DMS153 treated with DMSO at 0.1 percent for 48 hours (cell line): ENCODE data around the gene TBL3.
"Not testable (repeated sequence)": the region's sequence is repeated elsewhere in the genome, so short reads cannot be mapped to it uniquely, and the experiment has no call there.

Experiments
- DNase-seq: peaks from one replicate; lab custom pipeline; 2025; ENCODE audit not compliant: unreplicated experiment; lab: John Stamatoyannopoulos, UW

Gene TBL3

DNA sequence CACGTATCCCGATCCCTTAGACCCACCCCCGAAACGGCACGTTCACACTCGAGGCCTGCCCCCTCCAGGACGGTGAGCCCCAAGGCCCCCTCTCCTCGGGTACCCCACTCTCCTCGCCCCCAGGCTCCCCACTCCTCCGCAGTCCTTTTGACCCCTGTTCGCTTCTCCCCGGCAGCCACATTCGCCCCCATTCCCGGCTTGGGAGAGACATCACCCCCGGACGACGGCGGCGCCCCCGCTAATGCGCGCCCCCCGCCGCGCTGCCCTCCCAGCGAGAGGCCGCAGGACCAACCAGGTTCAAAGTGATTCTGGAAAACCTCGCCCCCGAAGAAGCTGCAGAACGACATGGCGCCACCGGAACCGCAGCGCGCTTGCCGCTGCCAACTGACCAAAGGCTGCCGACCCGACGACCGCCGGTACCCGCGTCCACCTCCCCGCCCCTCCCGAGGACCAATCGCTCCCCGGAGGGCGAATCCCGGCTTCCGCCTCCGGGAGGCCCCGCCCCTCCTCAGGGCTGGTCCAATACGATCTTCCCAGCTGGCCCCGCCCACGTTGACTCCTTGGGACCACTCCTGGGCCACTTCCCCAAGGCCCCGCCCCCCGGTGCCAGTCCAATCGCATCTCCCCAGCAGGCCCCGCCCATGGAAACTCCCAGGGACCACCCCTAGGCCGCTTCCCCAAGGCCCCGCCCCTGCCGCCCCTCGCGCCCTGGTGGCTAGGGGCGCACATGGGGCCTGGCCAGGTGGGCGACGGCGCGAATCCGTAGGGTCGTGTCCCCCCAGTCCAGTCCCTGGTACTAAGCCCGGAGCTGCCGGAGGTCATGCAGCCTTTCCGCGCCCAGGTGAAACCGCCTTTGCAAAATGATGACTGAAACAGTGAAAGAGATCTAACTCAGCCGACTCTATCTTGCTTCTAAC lies 28.8 kb upstream of the TBL3 start, which contains the start of gene MSRB1:
MSRB1 (minus strand) TSS at position 390 of the 917 bp plus-strand sequence; CDS start at position 347, 43 bp downstream.
- peak; percentile 96 for DNase-seq

DNA sequence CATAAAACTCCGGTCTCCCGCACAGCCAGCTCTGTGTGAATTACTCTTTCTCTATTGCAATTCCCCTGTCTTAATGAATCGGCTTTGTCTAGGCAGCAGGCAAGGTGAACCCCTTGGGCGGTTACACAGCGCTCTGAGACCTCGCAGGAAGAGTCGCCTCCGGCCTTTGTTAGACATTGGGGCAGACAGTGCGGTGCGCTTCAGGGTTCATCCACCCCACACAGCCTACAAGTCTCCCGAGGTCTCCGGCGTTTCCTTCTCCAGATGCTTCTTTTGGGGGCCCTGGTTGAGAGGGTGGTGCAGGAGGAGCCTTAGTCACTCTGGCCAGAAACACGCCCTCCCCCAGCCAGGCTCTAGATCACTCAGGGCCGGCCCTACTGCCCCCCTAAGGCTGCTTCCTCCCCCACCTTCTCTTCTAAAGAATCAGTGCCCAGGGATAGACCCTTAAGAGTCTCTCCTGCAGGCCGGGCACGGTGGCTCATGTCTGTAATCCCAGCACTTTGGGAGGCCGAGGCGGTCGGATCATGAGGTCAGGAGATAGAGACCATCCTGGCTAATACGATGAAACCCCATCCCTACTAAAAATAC lies 27.1 kb upstream of the TBL3 start:
- no peak for DNase-seq

DNA sequence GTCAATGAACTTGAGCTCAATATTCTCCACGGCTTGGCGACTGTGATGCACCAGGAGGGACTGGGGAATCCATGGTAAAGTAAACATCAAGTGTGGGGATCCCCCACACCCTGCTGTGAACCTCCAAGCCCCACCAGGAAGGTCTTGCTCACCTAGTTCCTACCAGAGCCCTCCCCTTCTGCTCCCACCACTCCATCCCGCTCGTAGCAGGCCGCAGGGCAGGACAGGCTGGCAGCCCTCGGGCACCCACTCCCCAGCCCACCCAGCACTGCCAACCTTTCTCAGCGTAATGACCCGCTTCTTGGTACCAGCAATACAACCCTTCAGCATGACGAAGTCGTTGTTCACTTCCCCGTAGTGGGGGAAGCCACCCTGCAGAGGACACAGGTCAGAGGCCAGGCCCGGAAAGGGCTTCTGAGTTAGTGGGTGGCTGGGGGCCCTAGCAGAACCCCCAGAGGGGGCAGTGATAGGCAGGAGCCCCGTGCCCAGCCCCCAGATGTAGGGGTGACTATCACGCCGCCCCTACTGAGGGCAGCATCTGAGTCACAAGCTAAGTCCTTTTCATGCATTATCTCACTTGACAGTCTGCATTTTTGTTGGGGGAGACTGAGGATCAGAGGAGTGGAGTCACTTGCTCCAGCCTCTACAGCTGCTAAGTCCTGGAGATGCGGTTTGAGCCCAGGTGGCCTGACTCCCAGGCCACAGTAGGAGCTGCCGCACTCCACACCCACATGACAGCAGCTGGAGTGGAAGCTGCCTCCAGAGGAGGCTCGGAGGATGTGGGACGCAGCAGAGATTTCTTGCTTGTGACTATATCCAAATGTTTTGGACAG lies 26.1 kb upstream of the TBL3 start:
- DNase-seq: no peak

DNA sequence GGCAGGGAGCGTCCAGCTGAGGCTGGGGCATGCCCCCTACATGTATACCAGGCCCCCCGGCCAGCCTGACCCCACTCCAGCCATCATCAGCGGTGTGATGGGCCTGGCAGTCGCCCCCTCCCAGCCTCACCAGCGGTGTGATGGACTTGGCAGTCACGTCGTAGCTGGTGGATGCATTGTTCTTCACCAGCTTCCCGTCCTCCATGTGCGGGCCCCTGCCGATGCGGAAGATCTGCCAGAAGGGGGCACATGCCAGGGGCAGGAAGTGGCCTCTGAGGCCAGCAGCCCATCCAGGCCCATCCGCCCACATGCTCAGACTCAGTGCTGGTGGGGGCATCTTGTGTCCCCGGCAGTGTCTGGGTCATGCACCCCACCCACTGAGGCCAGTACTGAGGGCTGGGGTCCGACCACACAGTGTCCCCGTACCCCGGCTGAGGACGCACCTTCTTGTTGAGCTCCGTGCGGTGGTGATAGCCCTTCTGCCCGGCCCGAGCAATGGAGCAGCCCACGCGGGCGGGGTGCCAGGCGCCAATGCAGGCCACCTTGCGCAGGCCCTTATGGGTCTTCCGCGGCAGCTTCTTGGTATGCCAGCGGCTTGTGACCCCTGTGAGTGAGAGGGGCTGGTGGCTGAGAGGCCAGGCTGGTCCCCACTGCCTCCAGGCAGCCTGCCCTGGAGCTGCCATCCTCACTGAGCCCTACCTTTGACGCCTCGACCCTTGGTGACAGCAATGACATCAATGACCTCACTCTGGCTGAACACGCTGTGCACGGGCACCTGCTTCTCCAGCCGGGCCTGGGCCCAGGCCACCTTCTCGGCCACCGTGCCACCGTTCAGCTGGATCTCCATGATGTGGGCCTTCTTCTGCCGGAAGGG lies 25.1 kb upstream of the TBL3 start:
- no peak for DNase-seq

DNA sequence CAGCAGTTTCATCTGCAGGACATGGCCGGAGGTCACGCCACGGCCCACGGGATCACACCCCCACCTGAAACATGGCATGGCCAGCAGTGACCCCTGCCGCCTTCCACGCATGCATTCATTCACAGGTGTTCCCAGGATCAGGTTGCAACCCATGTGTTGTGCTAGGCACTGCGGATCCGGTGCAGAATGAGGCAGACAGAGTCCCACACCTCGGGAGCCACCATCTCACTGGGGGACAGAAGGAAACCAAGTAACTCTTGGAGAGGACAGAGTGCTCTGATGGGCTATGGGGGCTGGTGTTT lies 24.5 kb upstream of the TBL3 start:
- DNase-seq: no peak

DNA sequence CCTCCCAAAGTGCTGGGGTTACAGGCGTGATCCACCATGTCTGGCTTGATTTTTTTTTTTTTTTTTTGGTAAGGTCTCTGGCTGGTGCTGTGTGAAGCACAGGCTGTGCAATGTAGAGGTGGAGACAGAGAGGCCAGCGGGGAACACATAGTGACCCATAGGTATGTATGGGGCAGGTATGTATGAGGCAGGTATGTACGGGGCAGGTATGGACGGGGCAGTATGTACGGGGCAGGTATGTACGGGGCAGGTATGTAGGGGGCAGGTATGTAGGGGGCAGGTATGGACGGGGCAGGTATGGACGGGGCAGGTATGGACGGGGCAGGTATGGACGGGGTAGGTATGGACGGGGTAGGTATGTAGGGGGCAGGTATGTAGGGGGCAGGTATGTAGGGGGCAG lies 22.3 kb upstream of the TBL3 start:
- no peak for DNase-seq

DNA sequence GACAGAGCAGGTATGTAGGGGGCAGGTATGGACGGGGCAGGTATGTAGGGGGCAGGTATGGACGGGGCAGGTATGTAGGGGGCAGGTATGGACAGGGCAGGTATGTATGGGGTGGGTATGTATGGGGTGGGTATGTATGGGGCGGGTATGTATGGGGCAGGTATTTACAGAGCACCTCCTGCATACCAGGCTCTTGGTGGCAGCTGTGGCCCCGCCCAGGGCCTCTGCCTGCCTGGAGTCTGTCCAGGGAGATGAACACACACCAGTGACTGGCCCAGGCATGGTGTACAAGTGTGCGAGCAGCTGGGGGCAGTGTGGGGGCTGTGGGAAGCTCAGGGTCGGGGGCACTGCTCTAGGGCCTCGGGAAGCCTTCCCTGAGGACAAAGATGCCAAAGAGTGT lies 21.8 kb upstream of the TBL3 start:
- DNase-seq: no peak

DNA sequence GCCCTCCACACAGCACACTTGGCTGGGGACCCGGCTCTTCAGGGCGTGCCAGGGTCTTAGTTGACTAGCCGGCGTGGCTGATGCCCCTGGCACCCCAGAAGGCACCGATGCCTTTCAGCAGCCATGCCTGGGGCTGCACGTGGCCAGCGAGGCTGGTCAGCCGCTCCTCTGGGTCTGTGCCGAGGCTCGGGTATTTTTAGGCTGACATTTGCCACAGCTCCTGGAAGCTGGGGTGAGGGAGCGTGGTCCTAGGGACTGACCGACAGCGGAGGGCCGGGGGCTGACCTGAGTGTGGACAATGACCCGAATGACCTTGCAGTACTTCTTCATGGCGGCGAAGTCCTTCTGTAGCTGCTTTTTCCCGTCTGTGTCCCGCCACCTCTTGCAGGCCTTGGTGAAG lies 21.3 kb upstream of the TBL3 start:
- no peak for DNase-seq

DNA sequence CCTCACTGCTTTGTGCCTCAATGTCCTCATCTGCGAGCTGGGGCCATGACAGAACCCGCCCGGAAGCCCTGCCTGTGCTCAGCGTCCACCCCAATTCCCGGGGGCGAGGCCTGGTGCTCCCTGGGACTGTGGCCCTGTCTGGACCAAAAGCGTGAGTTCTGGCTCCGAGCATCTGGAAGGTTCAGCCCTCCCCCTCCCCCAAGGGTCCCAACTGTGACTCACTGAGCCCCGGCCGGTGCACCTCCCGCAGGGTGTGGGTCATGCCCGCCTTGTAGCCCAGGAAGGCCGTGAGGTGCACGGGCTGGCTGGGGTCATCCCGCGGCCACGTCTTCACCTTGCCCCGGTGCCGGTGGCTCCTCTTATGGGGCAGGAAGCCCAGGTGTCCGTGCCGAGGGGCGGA lies 18.1 kb upstream of the TBL3 start:
- no peak for DNase-seq

DNA sequence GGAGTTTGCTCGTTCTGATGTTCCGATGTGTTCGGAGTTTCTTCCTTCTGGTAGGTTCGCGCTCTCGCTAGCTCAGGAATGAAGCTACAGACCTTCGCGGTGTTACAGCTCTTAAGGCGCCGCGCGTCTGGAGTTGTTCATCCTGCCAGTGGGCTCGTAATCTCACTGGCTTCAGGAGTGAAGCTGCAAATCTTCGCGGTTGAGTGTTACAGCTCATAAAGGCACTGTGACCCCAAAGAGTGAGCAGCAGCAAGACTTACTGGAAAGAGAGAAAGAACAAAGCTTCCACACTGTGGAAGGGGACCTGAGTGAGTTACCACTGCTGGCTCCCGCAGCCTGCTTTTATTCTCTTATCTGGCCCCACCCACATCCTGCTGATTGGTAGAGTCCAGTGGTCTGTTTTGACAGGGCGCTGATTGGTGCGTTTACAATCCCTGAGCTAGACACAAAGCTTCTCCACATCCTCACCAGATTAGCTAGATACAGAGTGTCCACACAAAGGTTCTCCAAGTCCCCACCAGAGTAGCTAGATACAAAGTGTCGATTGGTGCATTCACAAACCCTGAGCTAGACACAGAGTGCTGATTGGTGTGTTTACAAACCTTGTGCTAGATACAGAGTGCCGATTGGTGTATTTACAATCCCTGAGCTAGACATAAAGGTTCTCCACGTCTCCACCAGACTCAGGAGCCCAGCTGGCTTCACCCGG lies 14.3 kb upstream of the TBL3 start:
- DNase-seq: not testable (repeated sequence)

DNA sequence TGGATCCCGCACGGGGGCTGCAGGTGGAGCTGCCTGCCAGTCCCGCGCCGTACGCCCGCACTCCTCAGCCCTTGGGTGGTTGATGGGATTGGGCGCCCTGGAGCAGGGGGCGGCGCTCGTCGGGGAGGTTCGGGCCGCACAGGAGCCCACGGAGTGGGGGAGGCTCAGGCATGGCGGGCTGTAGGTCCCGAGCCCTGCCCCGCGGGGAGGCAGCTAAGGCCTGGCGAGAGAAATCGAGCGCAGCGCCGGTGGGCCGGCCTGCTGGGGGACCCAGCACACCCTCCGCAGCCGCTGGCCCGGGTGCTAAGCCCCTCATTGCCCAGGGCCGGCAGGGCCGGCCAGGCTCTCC lies 13.7 kb upstream of the TBL3 start:
- DNase-seq: not testable (repeated sequence)

DNA sequence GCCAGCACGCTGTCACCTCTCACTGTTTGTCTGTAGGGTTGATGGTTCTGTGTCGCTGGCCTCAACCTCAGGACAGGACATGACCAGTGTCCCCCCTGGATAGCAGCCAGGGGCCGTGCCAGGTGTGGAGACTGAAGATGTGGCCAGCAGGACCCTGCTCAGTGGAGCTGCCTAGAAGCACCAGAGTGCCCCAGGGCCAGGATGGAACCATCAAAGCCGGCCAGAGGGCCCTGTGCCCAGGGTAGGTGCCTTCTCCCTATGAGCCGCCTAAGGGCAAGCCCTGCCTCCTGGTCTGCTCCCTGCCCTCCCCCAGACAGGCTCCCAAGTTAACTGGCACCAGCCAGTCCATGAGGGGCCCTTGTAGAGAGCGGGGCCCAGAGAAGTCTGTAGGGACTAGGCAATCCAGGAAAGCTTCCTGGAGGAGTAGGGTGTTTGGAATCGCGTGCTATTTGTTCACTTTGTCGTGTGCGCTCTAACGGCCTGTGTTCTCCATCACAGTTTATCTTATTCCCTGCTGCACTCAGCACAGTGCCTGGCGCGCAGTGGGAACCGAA lies 13.1 kb upstream of the TBL3 start:
- no peak for DNase-seq

DNA sequence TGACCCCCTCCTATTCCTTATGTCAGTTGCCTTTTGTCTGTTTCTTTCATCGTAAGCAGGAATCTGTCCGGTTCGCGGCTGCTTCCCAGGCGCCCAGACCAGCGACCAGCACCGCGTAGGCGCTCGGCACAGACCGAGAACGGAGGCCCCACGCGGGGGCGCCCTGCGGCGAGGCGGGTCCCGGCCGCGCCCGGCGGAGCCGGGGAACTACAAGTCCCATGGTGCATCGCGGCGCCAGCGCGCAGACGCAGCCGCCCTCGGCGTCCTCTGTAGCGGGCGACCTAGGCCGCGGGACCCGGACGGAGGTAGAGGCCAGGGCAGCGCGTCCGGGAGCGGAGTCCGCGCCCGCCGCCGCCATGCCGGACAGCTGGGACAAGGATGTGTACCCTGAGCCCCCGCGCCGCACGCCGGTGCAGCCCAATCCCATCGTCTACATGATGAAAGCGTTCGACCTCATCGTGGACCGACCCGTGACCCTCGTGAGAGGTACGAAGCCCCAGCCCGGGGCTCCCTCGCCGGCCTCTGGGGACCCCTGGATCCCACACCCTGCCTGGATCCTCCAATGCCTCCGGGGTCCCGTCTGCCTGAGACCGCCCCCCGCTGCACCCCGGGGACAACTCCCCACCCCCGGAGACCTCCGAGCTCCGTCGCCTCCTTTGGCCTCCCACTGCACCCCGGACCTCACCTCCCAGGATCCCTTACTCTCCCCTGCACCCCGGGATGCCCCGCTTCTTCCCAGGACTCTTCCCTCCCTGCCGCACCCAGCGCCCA lies 12.4 kb upstream of the TBL3 start, which contains the start of gene NDUFB10:
NDUFB10 (plus strand) TSS at position 270 of the 771 bp plus-strand sequence; CDS start at position 357, 87 bp downstream.
- peak; percentile 72 for DNase-seq

DNA sequence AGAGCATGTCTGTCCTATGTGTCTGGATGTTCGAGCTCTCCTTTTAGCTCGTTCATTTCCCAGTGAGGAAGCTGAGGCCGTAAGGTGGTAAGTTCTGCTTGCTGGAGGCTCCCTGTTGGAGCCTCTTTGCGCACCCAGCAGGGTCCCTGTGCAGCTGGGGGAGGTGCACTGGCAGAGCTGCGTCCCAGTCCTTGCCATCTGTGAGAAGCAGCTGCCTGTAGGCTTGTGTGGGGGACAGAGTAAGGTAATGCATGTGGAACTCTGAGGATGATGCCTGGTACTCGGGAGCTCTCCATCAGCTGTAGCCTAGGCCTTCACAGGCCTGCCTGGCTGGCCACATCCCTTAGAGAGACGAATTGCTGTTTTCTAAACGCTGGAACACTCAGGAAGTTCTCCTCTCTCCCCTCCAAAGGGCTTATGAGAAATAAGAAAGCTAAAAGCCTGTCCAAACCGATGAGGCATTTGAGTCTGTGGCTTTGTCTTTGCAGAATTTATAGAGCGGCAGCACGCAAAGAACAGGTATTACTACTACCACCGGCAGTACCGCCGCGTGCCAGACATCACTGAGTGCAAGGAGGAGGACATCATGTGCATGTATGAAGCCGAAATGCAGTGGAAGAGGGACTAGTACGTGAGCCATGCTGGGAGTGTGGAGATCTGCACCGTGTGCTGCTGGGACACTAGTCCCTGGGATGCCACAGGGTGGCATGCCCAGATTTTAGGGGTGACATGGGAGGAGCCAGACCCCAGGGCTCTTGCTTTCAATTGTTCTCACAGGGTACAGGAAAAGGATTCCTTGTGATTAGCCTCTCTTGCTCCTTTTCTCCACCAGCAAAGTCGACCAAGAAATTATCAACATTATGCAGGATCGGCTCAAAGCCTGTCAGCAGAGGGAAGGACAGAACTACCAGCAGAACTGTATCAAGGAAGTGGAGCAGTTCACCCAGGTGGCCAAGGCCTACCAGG lies 10.9 kb upstream of the TBL3 start:
- DNase-seq: no peak

DNA sequence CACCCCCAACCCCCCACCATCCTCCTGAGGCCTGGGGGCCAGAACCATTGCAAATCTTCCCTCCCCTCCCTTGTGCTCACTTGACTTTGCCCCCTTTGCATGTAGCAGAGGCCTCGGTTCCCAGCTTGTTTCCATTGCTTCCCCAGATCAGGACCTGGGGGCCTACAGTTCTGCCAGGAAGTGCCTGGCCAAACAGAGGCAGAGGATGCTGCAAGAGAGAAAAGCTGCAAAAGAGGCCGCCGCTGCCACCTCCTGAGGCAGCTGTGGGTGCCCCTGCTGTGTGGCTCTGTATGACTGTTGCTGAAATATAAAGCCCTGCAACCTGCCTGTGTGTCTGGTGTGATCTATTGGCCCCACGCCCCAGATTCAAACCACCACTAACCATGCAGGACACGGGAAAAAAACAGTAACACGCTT lies 10.2 kb upstream of the TBL3 start:
- DNase-seq: no peak

DNA sequence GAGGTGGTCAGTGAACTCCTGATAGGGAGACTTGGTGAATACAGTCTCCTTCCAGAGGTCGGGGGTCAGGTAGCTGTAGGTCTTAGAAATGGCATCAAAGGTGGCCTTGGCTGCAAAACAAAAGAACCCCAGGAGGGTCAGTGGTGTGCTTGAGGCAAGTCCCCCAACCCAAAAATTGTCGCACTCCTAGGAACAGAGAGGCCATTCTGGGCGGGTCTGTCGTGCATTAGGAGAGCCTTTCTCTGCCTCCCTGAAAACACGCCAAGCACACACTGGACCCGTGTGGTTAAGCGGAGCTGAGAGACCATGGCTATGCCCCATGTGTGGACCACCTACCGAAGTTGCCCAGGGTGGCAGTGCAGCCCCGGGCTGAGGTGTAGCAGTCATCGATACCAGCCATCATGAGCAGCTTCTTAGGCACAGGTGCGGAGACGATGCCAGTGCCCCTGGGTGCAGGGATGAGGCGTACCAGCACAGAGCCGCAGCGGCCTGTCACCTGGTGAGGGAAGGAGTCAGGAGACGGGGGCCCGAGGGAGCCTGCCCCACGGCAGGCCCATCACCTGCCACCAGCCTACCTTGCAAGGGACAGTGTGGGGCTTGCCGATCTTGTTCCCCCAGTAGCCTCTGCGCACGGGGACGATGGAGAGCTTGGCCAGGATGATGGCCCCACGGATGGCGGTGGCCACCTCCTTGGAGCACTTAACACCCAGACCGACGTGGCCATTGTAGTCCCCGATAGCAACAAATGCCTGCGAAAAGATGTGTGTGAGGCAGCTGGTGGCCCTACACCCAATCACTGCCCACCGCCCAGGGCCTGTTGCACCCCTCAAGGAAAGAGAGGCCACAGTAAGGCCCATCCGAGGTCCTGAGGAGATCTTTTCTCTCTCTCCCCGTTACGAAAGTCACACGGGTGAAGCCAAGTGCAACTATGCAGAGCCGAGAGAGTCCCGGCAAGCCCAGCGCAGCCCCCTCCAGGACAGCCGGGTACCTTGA lies 9.4 kb upstream of the TBL3 start:
- not testable (repeated sequence) for DNase-seq
